Uterus (tissue), 4 donors: ENCODE measurements around the gene FAM20A. TPM values are rescaled to one million over a fixed set of nuclear protein-coding genes. Genes with fewer than 3 reads are reported as not detected.

ENCODE experiments used
- DNase-seq, 2 donors: peaks; one replicate each; pipeline ENCODE4 v3.0.0-alpha.2; 2019 to 2020
- H3K27ac ChIP-seq, 2 donors: fragments of 200-600 bp; sonication (generic); 1 replicate in 1 of 2; 2 replicates in 1 of 2; pipeline ENCODE4 v1.5.1; 2016 to 2018
- H3K27me3 ChIP-seq, 2 donors: fragments of 200-600 bp; sonication (generic); one replicate each; pipeline ENCODE4 v1.5.1; 2018 to 2019; ENCODE audit warnings: control low read depth in 1 of 2
- H3K36me3 ChIP-seq, 2 donors: fragments of 200-600 bp; sonication (generic); one replicate each; pipeline ENCODE4 v1.5.1; 2019; ENCODE audit warnings: control low read depth in 1 of 2
- H3K4me1 ChIP-seq, 2 donors: fragments of 200-600 bp; sonication (generic); one replicate each; pipeline ENCODE4 v1.5.1; 2018 to 2019; ENCODE audit warnings: control low read depth in 1 of 2
- H3K4me3 ChIP-seq, 2 donors: fragments of 200-600 bp; sonication (generic); 1 replicate in 1 of 2; 2 replicates in 1 of 2; pipeline ENCODE4 v1.5.1; 2018 to 2019; ENCODE audit warnings: mild to moderate bottlenecking in 1 of 2
- H3K9me3 ChIP-seq, 2 donors: fragments of 200-600 bp; sonication (generic); one replicate each; pipeline ENCODE4 v1.5.1; 2019; ENCODE audit warnings: control low read depth in 1 of 2
- CTCF ChIP-seq, 4 experiments: fragments of 200-600 bp in 2 of 4; fragments of 450-650 bp in 2 of 4; sonication (generic) in 2 of 4; IDR thresholded peaks; one replicate each; pipeline ENCODE4 v1.5.1; 2016 to 2019; ENCODE audit warnings: antibody characterized with exemption in 4 of 4, mild to moderate bottlenecking in 2 of 4, moderate library complexity in 1 of 4
- POLR2A ChIP-seq, 2 donors: fragments of 450-650 bp; IDR thresholded peaks; one replicate each; pipeline ENCODE4 v1.6.1; 2016; ENCODE audit warnings: antibody characterized with exemption in 2 of 2, mild to moderate bottlenecking in 1 of 2, moderate library complexity in 1 of 2
- intact Hi-C: fragments of 100-400 bp; cut with DNase I; formaldehyde crosslinking; loops from one replicate; pipeline ENCODE4 v1.15.1; 2023; ENCODE audit warnings: low total_unique reads
- total RNA-seq, 4 donors: library from RNA; depleted of rRNA in 3 of 4; stranded (reverse); fragments of >200 nt in 3 of 4; gene quantifications; one replicate each; pipeline versions ENCODE4 v1.1.0 to v1.2.4, GENCODE V29; 2014 to 2023
- donor health status: DM: yes; HTN: yes; CAD: no.

FAM20A gene
- total RNA-seq, 4 donors from 2014 or later = under 0.01 to 40.3 (median 14.0) TPM

GRCh38 chr17:68596411-68596945 is 4.7 kb downstream of the FAM20A start:
- no peaks in the 10 kb centered on the region for H3K36me3 ChIP-seq
- no peak overlapping the region for H3K4me3 ChIP-seq
- peaks cover 22 to 28% of the 10 kb centered on the region in 2 donors for H3K4me1 ChIP-seq
- no peak for DNase-seq
- H3K9me3 ChIP-seq = no peaks in the 10 kb centered on the region
- intact Hi-C loops = no loop called here
- H3K27ac ChIP-seq = peak overlapping the region; percentile 80 to 91
- H3K27me3 ChIP-seq = no peaks in the 10 kb centered on the region
- TF ChIP-seq POLR2A (IDR thresholded peaks at IDR 0.05) = no peak

GRCh38 chr17:68595986-68596385 is 5.2 kb downstream of the FAM20A start:
- H3K4me3 ChIP-seq = no peak overlapping the region
- no peaks in the 10 kb centered on the region for H3K9me3 ChIP-seq
- H3K36me3 ChIP-seq = no peaks in the 10 kb centered on the region
- no peak for DNase-seq
- peaks cover 22 to 29% of the 10 kb centered on the region in 2 donors for H3K4me1 ChIP-seq
- peak overlapping the region; percentile 80 to 91 for H3K27ac ChIP-seq
- no peak for TF ChIP-seq CTCF (IDR thresholded peaks at IDR 0.05)
- H3K27me3 ChIP-seq = no peaks in the 10 kb centered on the region
- intact Hi-C loops = no loop called here

- intact Hi-C loops = no loop called here
- DNase-seq = peak; percentile 32 to 53
- Histone ChIP-seq H3K27me3 (no peaks in the 10 kb centered on the region), H3K4me1 (peaks cover 25 to 29% of the 10 kb centered on the region in 2 donors), H3K36me3 (no peaks in the 10 kb centered on the region), H3K4me3 (no peak overlapping the region), H3K27ac (peak overlapping the region; percentile 80 to 91), H3K9me3 (no peaks in the 10 kb centered on the region)
- TF ChIP-seq CTCF (IDR thresholded peaks at IDR 0.05) (no peak), POLR2A (IDR thresholded peaks at IDR 0.05) (no peak)
Measured at GRCh38 chr17:68595496-68595895, 5.7 kb downstream of the FAM20A start.

- Histone ChIP-seq H3K4me3 (no peak overlapping the region), H3K4me1 (peaks cover 27 to 29% of the 10 kb centered on the region in 2 donors), H3K36me3 (no peaks in the 10 kb centered on the region), H3K27me3 (no peaks in the 10 kb centered on the region), H3K9me3 (no peaks in the 10 kb centered on the region), H3K27ac (peak overlapping the region; percentile 80 to 91)
- no peak for TF ChIP-seq CTCF (IDR thresholded peaks at IDR 0.05)
- no peak for TF ChIP-seq POLR2A (IDR thresholded peaks at IDR 0.05)
- intact Hi-C loops = no loop called here
- no peak for DNase-seq
Measured at GRCh38 chr17:68594552-68594951, 6.6 kb downstream of the FAM20A start.

- H3K27me3 ChIP-seq = no peaks in the 10 kb centered on the region
- peaks cover 25 to 29% of the 10 kb centered on the region in 2 donors for H3K4me1 ChIP-seq
- no peak for TF ChIP-seq POLR2A (IDR thresholded peaks at IDR 0.05)
- TF ChIP-seq CTCF (IDR thresholded peaks at IDR 0.05) = no peak
- peak overlapping the region; percentile 80 to 91 for H3K27ac ChIP-seq
- H3K9me3 ChIP-seq = no peaks in the 10 kb centered on the region
- DNase-seq = peak; percentile 41 to 58
- intact Hi-C loops = no loop called here
- no peaks in the 10 kb centered on the region for H3K36me3 ChIP-seq
- H3K4me3 ChIP-seq = no peak overlapping the region
Measured at GRCh38 chr17:68592682-68593641, 8.2 kb downstream of the FAM20A start.
